ENCODE measurements around the gene SKA3.
A peak's percentile ranks its signal among the peaks of the same experiment; 100 is the strongest.
"Not testable (repeated sequence)": the region's sequence is repeated elsewhere in the genome, so short reads cannot be mapped to it uniquely, and the experiment has no call there.

SKA3 gene

GRCh38 chr13:21176215-21176981, at the start of gene SKA3, which contains the start of gene MRPL57:
SKA3 (minus strand) TSS chr13:21176552; CDS start chr13:21176477, 75 bp downstream.
MRPL57 (plus strand) TSS chr13:21176658; CDS start chr13:21176917, 259 bp downstream.
- peak; percentile 94 for DNase-seq

GRCh38 chr13:21225082-21225481, 48.7 kb upstream of the SKA3 start:
- DNase-seq, result no peak

- no peak for DNase-seq
Observed at GRCh38 chr13:21221268-21221667, 44.9 kb upstream of the SKA3 start.

GRCh38 chr13:21219716-21220115, 43.4 kb upstream of the SKA3 start:
- DNase-seq, result not testable (repeated sequence)

GRCh38 chr13:21219036-21219381, 42.7 kb upstream of the SKA3 start:
- DNase-seq, result no peak

GRCh38 chr13:21218351-21219035, 42.1 kb upstream of the SKA3 start:
- no peak for DNase-seq

- no peak for DNase-seq
Observed at GRCh38 chr13:21216332-21216731, 40.0 kb upstream of the SKA3 start.

GRCh38 chr13:21215419-21215818, 39.1 kb upstream of the SKA3 start:
- DNase-seq, result not testable (repeated sequence)

- no peak for DNase-seq
Observed at GRCh38 chr13:21212138-21212775, 35.9 kb upstream of the SKA3 start.

GRCh38 chr13:21208652-21209154, 32.4 kb upstream of the SKA3 start:
- no peak for DNase-seq

- DNase-seq, result no peak
Observed at GRCh38 chr13:21202767-21203531, 26.6 kb upstream of the SKA3 start.

- DNase-seq, result not testable (repeated sequence)
Observed at GRCh38 chr13:21201456-21202190, 25.3 kb upstream of the SKA3 start.

GRCh38 chr13:21198391-21198790, 22.0 kb upstream of the SKA3 start:
- DNase-seq, result not testable (repeated sequence)

- DNase-seq, result not testable (repeated sequence)
Observed at GRCh38 chr13:21197606-21198225, 21.4 kb upstream of the SKA3 start.

- not testable (repeated sequence) for DNase-seq
Observed at GRCh38 chr13:21194756-21195155, 18.4 kb upstream of the SKA3 start.

- not testable (repeated sequence) for DNase-seq
Observed at GRCh38 chr13:21186410-21186809, 10.1 kb upstream of the SKA3 start.

GRCh38 chr13:21181671-21182070, 5.3 kb upstream of the SKA3 start:
- DNase-seq, result no peak

GRCh38 chr13:21176982-21177284, 581 bp upstream of the SKA3 start:
- no peak for DNase-seq

GRCh38 chr13:21175656-21176214, 617 bp downstream of the SKA3 start:
- no peak for DNase-seq

GRCh38 chr13:21173767-21174166, 2.6 kb downstream of the SKA3 start:
- not testable (repeated sequence) for DNase-seq

GRCh38 chr13:21171420-21171819, 4.9 kb downstream of the SKA3 start:
- no peak for DNase-seq
